ENCODE data around the gene CAMLG. TPM values are rescaled to one million over a fixed set of nuclear protein-coding genes. Genes with fewer than 3 reads are reported as not detected.

Gene CAMLG
- total RNA-seq, 2 donors from 2014 or later = 26.4 to 31.3 TPM

DNA sequence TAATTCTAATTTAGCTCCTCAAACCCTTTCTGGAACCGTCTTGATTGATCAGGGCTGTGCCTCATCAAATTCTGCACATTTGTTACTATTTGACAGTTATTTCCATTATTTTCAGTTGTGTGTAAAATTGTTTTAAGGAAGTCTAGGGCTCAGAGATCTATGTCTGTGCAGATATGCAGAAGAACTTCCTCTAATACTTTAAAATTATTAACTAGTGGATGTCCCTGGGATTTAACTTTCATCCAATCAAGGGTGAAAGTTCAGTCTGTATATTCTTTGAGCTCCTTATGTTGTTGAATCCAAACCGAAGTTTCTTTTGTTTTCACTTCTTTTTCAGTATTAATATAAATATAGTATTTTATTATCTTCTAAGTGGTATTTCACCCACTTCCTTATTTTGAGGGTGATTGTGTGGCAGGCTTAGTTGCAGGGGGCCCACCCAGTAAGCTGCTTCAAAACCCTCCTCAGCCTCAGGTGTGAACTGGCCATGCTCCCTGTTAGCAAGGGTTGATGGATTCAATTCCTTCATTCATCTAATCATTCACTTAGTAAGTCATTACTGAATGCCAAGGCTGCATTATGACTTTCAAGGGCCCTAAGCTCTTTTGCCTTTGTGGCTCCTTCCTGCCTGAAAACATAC lies 2.1 kb upstream of the CAMLG start:
- Histone ChIP-seq H3K4me3 (no peak overlapping the region), H3K9me3 (no peaks in the 10 kb centered on the region), H3K27ac (no peak overlapping the region), H3K4me1 (replicated peaks) (peaks cover 8% of the 10 kb centered on the region), H3K36me3 (no peaks in the 10 kb centered on the region), H3K27me3 (replicated peaks; ENCODE audit: insufficient read depth) (no peaks in the 10 kb centered on the region)
- 69% methylated on average over 2 of the region's 2 CpGs for WGBS
- TF ChIP-seq POLR2A (IDR thresholded peaks at IDR 0.05) (no peak), POLR2AphosphoS5 (IDR thresholded peaks at IDR 0.05) (no peak)
- TF ChIP-seq, protein P1, sequence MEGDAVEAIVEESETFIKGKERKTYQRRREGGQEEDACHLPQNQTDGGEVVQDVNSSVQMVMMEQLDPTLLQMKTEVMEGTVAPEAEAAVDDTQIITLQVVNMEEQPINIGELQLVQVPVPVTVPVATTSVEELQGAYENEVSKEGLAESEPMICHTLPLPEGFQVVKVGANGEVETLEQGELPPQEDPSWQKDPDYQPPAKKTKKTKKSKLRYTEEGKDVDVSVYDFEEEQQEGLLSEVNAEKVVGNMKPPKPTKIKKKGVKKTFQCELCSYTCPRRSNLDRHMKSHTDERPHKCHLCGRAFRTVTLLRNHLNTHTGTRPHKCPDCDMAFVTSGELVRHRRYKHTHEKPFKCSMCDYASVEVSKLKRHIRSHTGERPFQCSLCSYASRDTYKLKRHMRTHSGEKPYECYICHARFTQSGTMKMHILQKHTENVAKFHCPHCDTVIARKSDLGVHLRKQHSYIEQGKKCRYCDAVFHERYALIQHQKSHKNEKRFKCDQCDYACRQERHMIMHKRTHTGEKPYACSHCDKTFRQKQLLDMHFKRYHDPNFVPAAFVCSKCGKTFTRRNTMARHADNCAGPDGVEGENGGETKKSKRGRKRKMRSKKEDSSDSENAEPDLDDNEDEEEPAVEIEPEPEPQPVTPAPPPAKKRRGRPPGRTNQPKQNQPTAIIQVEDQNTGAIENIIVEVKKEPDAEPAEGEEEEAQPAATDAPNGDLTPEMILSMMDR (IDR thresholded peaks at IDR 0.05) = no peak
- intact Hi-C loops (cut with DNase I) = no loop called here
- DNase-seq (ENCODE audit: low spot score) = no peak

- WGBS = 4% methylated on average over 21 of the region's 21 CpGs
- Histone ChIP-seq H3K9me3 (no peaks in the 10 kb centered on the region), H3K4me3 (peak overlapping the region; percentile 83 to 88), H3K27ac (peak overlapping the region; percentile 91 to 95), H3K4me1 (replicated peaks) (peaks cover 8% of the 10 kb centered on the region), H3K36me3 (no peaks in the 10 kb centered on the region), H3K27me3 (replicated peaks; ENCODE audit: insufficient read depth) (no peaks in the 10 kb centered on the region)
- intact Hi-C loops (cut with DNase I) = loop anchor here (2.0 kb wide), 1 partner anchor 166 kb away; the partner anchor contains the start of gene PCBD2
- peak; percentile 10 for DNase-seq (ENCODE audit: low spot score)
- TF ChIP-seq, protein P1 (IDR thresholded peaks at IDR 0.05) = no peak
- TF ChIP-seq POLR2AphosphoS5 (IDR thresholded peaks at IDR 0.05) (no peak), POLR2A (IDR thresholded peaks at IDR 0.05) (no peak)
Observed at GRCh38 chr5:134738963-134739661, 764 bp downstream of the CAMLG start.

- H3K27me3 ChIP-seq (replicated peaks; ENCODE audit: insufficient read depth) = no peaks in the 10 kb centered on the region
- no peaks in the 10 kb centered on the region for H3K36me3 ChIP-seq
- H3K4me1 ChIP-seq (replicated peaks) = peaks cover 8% of the 10 kb centered on the region
- TF ChIP-seq POLR2AphosphoS5 (IDR thresholded peaks at IDR 0.05) (no peak), POLR2A (IDR thresholded peaks at IDR 0.05) (no peak)
- DNase-seq (ENCODE audit: low spot score) = no peak
- intact Hi-C loops (cut with DNase I) = no loop called here
- H3K27ac ChIP-seq = no peak overlapping the region
- WGBS = 92% methylated on average over 11 of the region's 11 CpGs
- no peak overlapping the region for H3K4me3 ChIP-seq
- H3K9me3 ChIP-seq = no peaks in the 10 kb centered on the region
Observed at GRCh38 chr5:134741052-134741451, 2.7 kb downstream of the CAMLG start.

DNA sequence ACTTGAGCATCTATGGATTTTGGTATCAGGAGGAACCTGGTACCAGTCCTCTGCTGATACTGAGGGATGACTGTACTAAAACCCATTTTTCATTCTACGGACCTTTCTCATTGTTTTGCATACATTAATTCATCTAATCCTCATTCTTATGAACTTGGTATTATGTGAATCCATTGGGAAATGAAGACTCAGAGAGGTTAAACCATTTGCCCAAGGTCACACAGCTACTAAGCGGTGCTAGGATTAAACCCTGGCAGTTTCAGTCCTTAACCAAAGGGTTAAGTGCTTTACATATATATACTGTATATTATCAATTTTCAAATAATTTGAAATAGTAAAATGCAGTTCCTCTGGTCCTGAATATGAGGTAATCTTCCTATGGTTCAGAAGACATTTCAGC lies 3.8 kb downstream of the CAMLG start:
- WGBS = 96% methylated on average over 2 of the region's 2 CpGs
- DNase-seq (ENCODE audit: low spot score) = no peak
- Histone ChIP-seq H3K9me3 (no peaks in the 10 kb centered on the region), H3K4me3 (no peak overlapping the region), H3K27me3 (replicated peaks; ENCODE audit: insufficient read depth) (no peaks in the 10 kb centered on the region), H3K27ac (no peak overlapping the region), H3K4me1 (replicated peaks) (peaks cover 8% of the 10 kb centered on the region), H3K36me3 (no peaks in the 10 kb centered on the region)
- intact Hi-C loops (cut with DNase I) = no loop called here
- no peak for TF ChIP-seq POLR2A (IDR thresholded peaks at IDR 0.05)
- TF ChIP-seq, protein P1 (IDR thresholded peaks at IDR 0.05) = no peak
- no peak for TF ChIP-seq POLR2AphosphoS5 (IDR thresholded peaks at IDR 0.05)

DNA sequence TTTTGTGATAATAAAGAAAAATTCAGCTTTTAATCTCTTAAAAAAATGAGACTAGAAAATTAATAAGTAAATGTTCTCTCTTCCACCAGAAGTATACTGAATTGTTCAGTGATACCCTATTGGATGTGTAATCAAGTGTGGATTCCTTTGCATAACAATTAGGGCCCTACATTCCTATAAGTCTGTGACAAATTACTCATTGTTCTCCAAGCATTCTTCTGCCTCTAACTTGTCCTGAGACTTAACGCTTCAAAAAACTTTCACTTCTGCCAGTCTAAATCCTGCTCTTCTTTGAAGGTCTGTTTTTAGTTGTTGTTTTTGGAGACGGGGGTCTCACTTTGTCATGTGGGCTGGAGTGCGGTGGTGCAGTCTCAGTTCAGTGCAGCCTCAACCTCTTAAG lies 11.1 kb downstream of the CAMLG start:
- WGBS = 85% methylated on average over 3 of the region's 3 CpGs
- intact Hi-C loops (cut with DNase I) = no loop called here
- no peaks in the 10 kb centered on the region for H3K36me3 ChIP-seq
- no peaks in the 10 kb centered on the region for H3K27me3 ChIP-seq (replicated peaks; ENCODE audit: insufficient read depth)
- H3K9me3 ChIP-seq = no peaks in the 10 kb centered on the region
- no peak overlapping the region for H3K4me3 ChIP-seq
- no peaks in the 10 kb centered on the region for H3K4me1 ChIP-seq (replicated peaks)
- DNase-seq (ENCODE audit: low spot score) = no peak
- H3K27ac ChIP-seq = no peak overlapping the region
- TF ChIP-seq POLR2A (IDR thresholded peaks at IDR 0.05) (no peak), POLR2AphosphoS5 (IDR thresholded peaks at IDR 0.05) (no peak)
- TF ChIP-seq, protein P1 (IDR thresholded peaks at IDR 0.05) = no peak
